RWPE1 (cell line): ENCODE measurements around the gene ACP1.

ENCODE experiments used
- CTCF ChIA-PET: fragments of 350-600 bp; sonication (Branson Sonifier 250); formaldehyde crosslinking; extraction: SDS; loops from one replicate; lab custom pipeline; 2021; lab: Yijun Ruan, JAX
- POLR2A ChIA-PET: fragments of 400-600 bp; formaldehyde crosslinking; extraction: SDS; loops from one replicate; lab custom pipeline; 2020; ENCODE audit warnings: antibody characterized with exemption; ENCODE audit not compliant: low non-redundant PET; lab: Yijun Ruan, JAX
- DNase-seq: peaks from one replicate; pipeline ENCODE4 v3.0.0; 2012; ENCODE audit warnings: low spot score
- H3K27ac ChIP-seq: fragments of 450-650 bp; 2 replicates; pipeline ENCODE4 v1.5.1; 2017
- CTCF ChIP-seq: fragments of 450-650 bp; conservative IDR thresholded peaks from 2 replicates; pipeline ENCODE4 v1.5.1; 2017; ENCODE audit warnings: low read depth, mild to moderate bottlenecking

ACP1 gene

GRCh38 chr2:286035-286434 is 21.3 kb downstream of the ACP1 start:
- H3K27ac ChIP-seq, result no peak overlapping the region
- ChIA-PET POLR2A (no interaction called here), CTCF (interaction anchor here (0.7 kb wide), 1 partner anchor 144 kb away, joined by 6 read pairs; no protein-coding TSS in a partner anchor)
- no peak for TF ChIP-seq CTCF
- no peak for DNase-seq

DNA sequence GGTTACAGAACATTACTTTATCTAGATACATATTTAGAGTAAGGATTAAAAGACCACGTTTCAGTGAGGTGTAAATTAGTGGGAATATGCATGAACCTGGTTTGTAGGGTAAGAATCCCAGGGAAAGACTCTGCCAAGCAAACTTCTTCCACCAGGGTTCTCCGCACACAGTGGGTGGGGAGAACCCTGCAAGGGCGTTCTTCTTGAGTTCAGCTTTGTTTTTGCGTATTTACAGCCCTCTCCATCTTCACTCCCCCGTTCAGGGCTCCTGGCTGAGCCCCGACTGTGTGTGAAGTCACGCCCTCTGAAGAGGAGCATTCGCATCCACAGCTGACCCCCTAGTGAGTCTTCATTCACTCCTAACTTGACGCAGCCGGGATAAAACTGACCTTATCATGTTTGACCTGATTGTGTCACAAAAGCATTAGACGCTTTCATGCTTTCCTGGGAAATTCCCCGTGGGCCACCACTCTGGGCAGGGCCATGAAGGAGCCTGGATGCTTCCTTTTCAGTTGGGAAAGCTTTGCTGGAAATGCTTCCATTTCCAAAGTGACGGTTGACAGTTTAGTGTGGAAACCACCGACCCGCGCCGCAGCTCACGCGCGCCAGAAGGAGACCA is 22.1 kb downstream of the ACP1 start:
- DNase-seq, result no peak
- POLR2A ChIA-PET, result no interaction called here
- no peak overlapping the region for H3K27ac ChIP-seq
- CTCF ChIA-PET, result interaction anchor here (0.6 kb wide), 1 partner anchor 10 kb away, joined by 4 read pairs; no protein-coding TSS in a partner anchor
- no peak for TF ChIP-seq CTCF

- no peak for DNase-seq
- POLR2A ChIA-PET, result no interaction called here
Measured at GRCh38 chr2:287471-287885, 22.7 kb downstream of the ACP1 start.

DNA sequence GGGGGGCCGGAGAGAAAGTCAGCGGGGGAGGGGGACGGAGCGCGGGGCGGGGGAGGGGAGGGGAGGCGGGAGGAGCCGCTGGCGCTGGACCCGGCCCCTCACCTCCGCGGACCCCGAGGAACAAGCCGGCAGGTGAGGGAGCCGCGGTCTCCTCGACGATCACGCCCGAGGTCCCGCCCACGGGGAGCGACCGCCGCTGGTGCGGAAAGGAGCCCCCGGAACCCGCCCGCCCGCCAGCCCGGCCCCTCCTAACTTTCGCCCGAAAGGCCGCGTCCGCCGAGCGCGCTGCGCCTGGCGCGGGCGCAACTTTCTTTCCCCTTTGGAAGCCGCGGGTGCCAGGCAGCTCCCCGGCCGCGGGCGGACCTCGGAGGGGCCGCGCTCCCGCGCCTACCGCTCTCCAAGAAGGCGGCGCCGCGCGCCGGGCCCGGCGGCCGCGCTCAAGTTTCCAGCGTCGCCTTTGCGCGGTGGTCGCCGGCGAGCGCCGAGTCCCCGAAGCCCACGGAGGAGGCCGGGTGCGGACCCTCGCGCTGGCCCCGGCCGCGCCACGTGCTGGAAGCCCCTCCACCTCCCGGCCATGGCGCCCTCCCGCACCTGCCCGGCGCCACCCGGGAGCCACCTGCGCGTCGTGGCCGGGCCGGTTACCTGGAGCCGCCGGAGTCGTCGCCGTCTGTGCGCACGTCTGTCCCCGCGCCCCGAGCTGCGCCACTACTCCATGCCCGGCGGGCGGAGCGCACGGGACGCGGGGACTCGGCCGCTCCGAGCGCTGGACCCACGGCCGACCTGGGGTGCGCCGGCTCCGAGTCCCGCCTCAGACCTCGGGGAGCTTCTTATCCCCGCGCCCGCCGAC is 23.4 kb downstream of the ACP1 start, which contains the start of gene ALKAL2:
ALKAL2 (minus strand) TSS at position 181 of the 847 bp plus-strand sequence. CDS start 256 bp downstream, outside the sequence.
- TF ChIP-seq CTCF, result no peak
- CTCF ChIA-PET, result interaction anchor here (0.5 kb wide), 1 partner anchor 227 kb away, joined by 3 read pairs; no protein-coding TSS in a partner anchor
- POLR2A ChIA-PET, result no interaction called here
- peak; percentile 26 for DNase-seq
- H3K27ac ChIP-seq, result no peak within 1 kb of the TSS

More at GRCh38 chr2:287471-287885, 22.7 kb downstream of the ACP1 start:
- no peak overlapping the region for H3K27ac ChIP-seq
- CTCF ChIA-PET, result interaction anchor here (0.5 kb wide), 1 partner anchor 227 kb away, joined by 3 read pairs; no protein-coding TSS in a partner anchor
- no peak for TF ChIP-seq CTCF

DNA sequence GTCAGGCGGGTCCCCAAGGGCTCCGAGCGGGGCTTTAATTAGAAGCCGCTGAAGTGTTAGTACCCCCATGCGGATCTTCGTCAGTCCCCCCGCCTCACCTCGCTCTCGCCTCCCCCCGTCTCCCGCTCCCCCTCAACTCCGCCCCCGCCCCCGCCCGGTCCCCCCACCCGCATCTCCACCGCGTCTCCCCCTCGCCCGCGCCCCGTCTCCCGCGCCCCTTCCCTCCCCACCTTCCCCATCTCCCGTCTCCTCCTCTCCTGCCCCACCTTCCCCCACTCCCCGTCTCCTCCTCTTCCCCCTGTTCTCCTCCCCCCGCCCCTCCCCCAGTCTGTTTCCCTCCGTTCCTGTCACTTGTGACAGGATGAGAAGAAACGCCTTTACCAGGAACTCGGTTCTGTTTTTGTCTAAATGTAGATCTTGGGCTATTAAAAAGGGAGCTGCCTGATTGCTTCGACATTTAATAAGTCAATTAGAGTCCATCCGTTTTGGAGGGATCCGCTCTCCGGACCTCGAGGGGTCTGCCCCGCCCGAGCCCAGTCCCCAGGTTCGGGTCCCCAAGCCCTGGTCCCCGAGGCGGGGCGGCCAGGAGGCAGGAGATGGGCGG is 24.1 kb downstream of the ACP1 start:
- DNase-seq, result no peak
- CTCF ChIA-PET, result interaction anchor here (0.6 kb wide), 1 partner anchor 232 kb away, joined by 4 read pairs; no protein-coding TSS in a partner anchor
- POLR2A ChIA-PET, result no interaction called here
- no peak for TF ChIP-seq CTCF
- H3K27ac ChIP-seq, result no peak overlapping the region

- DNase-seq, result no peak
- no peak for TF ChIP-seq CTCF
- CTCF ChIA-PET, result interaction anchor here (0.6 to 1.4 kb wide), 7 partner anchors 20 to 633 kb away, joined by 3 to 10 read pairs (median 4); no protein-coding TSS in a partner anchor
- no peak overlapping the region for H3K27ac ChIP-seq
- POLR2A ChIA-PET, result no interaction called here
Measured at GRCh38 chr2:289362-290089, 24.8 kb downstream of the ACP1 start.
